GM21619 (cell line): ENCODE data around the gene PLCB2.

ENCODE experiments used
- ATAC-seq: cut with Tn5 transposase; IDR thresholded peaks from one replicate; pipeline ENCODE4 v1.9.1; 2021; ENCODE audit not compliant: unreplicated experiment

Gene PLCB2

GRCh38 chr15:40253167-40253790, 54.5 kb downstream of the PLCB2 start:
- no peak for ATAC-seq

GRCh38 chr15:40252438-40253166, 55.1 kb downstream of the PLCB2 start:
- no peak for ATAC-seq

GRCh38 chr15:40252141-40252437, 55.6 kb downstream of the PLCB2 start:
- no peak for ATAC-seq

GRCh38 chr15:40251486-40252140, 56.1 kb downstream of the PLCB2 start:
- no peak for ATAC-seq

GRCh38 chr15:40250771-40251483, 56.8 kb downstream of the PLCB2 start:
- no peak for ATAC-seq

- no peak for ATAC-seq
Measured at GRCh38 chr15:40250304-40250656, 57.5 kb downstream of the PLCB2 start.

GRCh38 chr15:40249477-40250303, 58.0 kb downstream of the PLCB2 start:
- ATAC-seq = no peak

GRCh38 chr15:40248006-40248783, 59.5 kb downstream of the PLCB2 start:
- no peak for ATAC-seq

GRCh38 chr15:40247406-40247971, 60.2 kb downstream of the PLCB2 start:
- ATAC-seq = no peak

GRCh38 chr15:40246496-40247280, 61.0 kb downstream of the PLCB2 start:
- ATAC-seq = no peak

GRCh38 chr15:40245666-40246450, 61.9 kb downstream of the PLCB2 start:
- no peak for ATAC-seq

- ATAC-seq = no peak
Measured at GRCh38 chr15:40244961-40245523, 62.7 kb downstream of the PLCB2 start.

GRCh38 chr15:40243126-40243810, 64.5 kb downstream of the PLCB2 start:
- ATAC-seq = no peak

GRCh38 chr15:40242601-40243000, 65.1 kb downstream of the PLCB2 start:
- ATAC-seq = no peak

- no peak for ATAC-seq
Measured at GRCh38 chr15:40242213-40242599, 65.5 kb downstream of the PLCB2 start.

GRCh38 chr15:40241269-40242212, 66.2 kb downstream of the PLCB2 start:
- ATAC-seq = no peak
